ENCODE measurements around the gene PTPRH. TPM values are rescaled to one million over a fixed set of nuclear protein-coding genes. Genes with fewer than 3 reads are reported as not detected.
"Not testable (repeated sequence)": the region's sequence is repeated elsewhere in the genome, so short reads cannot be mapped to it uniquely, and the experiment has no call there.

The PTPRH gene
- total RNA-seq, 4 donors from 2014 or later = 0.54 to 4.0 (median 1.4) TPM

DNA sequence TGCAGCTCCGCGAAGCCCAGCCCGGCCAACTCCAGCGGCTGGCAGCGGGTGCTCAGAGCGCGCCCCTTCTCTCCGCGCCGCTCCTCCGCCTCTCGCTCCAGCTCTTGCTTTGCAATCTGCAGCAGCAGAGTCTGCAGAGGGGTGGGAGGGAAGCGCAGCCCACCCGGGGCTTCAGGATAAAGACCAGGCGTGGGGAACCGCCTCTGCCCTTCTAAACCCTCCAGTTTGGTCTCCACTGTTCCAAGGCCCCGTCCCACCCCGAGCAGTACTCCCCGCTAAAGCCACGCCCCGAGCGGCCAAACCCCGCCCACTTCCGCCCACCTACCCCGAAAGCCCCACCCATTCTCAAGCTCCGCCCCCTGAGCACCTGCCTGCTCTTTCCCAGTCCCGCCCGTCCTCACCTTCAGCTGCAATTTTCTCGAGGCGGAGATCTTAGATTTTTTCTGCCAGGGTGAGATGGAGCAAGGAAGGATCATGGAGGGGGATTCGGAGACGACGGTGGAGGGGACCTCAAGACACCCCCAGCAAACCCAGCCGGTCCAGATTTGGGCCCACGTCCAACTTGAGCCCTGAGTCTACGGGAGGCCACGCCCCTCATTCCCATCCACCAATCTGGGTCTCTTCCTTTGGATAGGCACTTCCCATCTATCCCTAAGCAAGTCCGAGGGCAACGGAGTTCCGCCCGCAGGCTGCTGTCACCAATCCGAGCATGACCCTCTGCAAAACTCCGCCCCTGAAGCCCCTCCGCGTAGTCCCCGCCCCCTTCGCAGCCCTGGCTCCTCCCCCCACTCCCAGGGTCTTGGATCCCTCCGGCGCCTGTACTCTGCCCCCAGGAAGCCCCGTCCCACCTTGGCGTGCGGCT is 52.9 kb downstream of the PTPRH start:
- Histone ChIP-seq H3K36me3 (no peaks in the 10 kb centered on the region), H3K4me1 (peaks cover 0 to 31% (median 0%) of the 10 kb centered on the region in 3 donors), H3K4me3 (peak overlapping the region in 1 of 2 donors; percentile 6), H3K9me3 (no peaks in the 10 kb centered on the region), H3K27ac (no peak overlapping the region), H3K27me3 (peaks cover 100% of the 10 kb centered on the region)
- 0% methylated on average over 6 of the region's 52 CpGs; no CpG with 5 or more reads in 1 of the 2 donors for WGBS, 2 donors (ENCODE audit: low coverage in 1 of 2)
- ATAC-seq = no peak
- no peak for TF ChIP-seq EP300 (IDR thresholded peaks at IDR 0.05)
- TF ChIP-seq POLR2A (IDR thresholded peaks at IDR 0.05) = no peak
- TF ChIP-seq POLR2AphosphoS5 (IDR thresholded peaks at IDR 0.05) = no peak
- no peak for TF ChIP-seq CTCF (IDR thresholded peaks at IDR 0.05)

DNA sequence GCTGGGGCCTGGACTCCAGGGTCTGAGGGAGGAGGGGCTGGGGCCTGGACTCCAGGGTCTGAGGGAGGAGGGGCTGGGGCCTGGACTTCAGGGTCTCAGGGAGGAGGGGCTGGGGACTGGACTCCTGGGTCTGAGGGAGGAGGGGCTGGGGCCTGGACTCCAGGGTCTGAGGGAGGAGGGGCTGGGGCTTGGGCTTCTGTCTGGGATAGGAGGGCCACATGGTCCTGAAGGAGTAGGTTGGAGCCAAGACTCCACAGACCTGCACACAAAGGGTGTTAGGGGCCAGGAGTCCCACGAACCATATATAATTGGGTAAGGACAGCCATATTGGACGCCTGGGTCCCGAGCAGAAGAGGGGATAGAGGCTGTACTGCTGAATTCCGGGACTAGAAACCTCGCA is 53.5 kb downstream of the PTPRH start:
- Histone ChIP-seq H3K4me3 (peak overlapping the region in 1 of 2 donors; percentile 6), H3K4me1 (peaks cover 0 to 25% (median 0%) of the 10 kb centered on the region in 3 donors), H3K27me3 (peaks cover 100% of the 10 kb centered on the region)
- WGBS, 2 donors (ENCODE audit: low coverage in 1 of 2) = 0 to 7% methylated on average over 1 to 3 of the region's 5 CpGs
- H3K27ac ChIP-seq, H3K36me3 ChIP-seq, H3K9me3 ChIP-seq, ATAC-seq: not testable (repeated sequence)

GRCh38 chr19:55153652-55154264 is 55.5 kb downstream of the PTPRH start:
- Histone ChIP-seq H3K27ac (no peak overlapping the region), H3K36me3 (no peaks in the 10 kb centered on the region), H3K4me1 (peaks cover 0 to 13% (median 0%) of the 10 kb centered on the region in 3 donors), H3K27me3 (peaks cover 100% of the 10 kb centered on the region), H3K9me3 (no peaks in the 10 kb centered on the region), H3K4me3 (no peak overlapping the region)
- ATAC-seq = no peak
- TF ChIP-seq CTCF (IDR thresholded peaks at IDR 0.05) (no peak), POLR2A (IDR thresholded peaks at IDR 0.05) (no peak), POLR2AphosphoS5 (IDR thresholded peaks at IDR 0.05) (no peak), EP300 (IDR thresholded peaks at IDR 0.05) (no peak)
- 82 to 90% methylated on average over 4 to 12 of the region's 12 CpGs for WGBS, 2 donors (ENCODE audit: low coverage in 1 of 2)

DNA sequence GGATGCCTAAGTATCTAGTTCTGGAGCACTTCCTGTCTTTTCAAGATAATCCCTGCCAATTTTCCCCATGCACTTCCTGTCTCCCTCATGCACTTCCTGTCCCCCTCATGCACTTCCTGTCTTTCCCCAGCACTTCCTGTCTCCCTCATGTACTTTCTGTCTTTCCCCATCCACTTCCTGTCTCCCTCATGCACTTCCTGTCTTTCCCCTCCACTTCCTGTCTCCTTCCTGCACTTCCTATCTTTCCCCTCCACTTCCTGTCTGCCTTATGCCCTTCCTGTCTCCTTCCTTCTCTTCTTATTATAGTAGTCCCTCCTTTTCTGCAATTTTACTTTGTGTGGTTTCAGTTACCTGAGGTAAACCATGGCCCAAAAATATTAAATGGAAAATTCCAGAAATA is 57.3 kb downstream of the PTPRH start:
- H3K36me3 ChIP-seq = no peaks in the 10 kb centered on the region
- TF ChIP-seq EP300 (IDR thresholded peaks at IDR 0.05) (no peak), POLR2A (IDR thresholded peaks at IDR 0.05) (no peak), POLR2AphosphoS5 (IDR thresholded peaks at IDR 0.05) (no peak), CTCF (IDR thresholded peaks at IDR 0.05) (no peak)
- no peak overlapping the region for H3K27ac ChIP-seq
- no peak overlapping the region for H3K4me3 ChIP-seq
- ATAC-seq = no peak
- H3K4me1 ChIP-seq = peaks cover 0 to 13% (median 0%) of the 10 kb centered on the region in 3 donors
- peaks cover 100% of the 10 kb centered on the region for H3K27me3 ChIP-seq
- H3K9me3 ChIP-seq = no peaks in the 10 kb centered on the region

DNA sequence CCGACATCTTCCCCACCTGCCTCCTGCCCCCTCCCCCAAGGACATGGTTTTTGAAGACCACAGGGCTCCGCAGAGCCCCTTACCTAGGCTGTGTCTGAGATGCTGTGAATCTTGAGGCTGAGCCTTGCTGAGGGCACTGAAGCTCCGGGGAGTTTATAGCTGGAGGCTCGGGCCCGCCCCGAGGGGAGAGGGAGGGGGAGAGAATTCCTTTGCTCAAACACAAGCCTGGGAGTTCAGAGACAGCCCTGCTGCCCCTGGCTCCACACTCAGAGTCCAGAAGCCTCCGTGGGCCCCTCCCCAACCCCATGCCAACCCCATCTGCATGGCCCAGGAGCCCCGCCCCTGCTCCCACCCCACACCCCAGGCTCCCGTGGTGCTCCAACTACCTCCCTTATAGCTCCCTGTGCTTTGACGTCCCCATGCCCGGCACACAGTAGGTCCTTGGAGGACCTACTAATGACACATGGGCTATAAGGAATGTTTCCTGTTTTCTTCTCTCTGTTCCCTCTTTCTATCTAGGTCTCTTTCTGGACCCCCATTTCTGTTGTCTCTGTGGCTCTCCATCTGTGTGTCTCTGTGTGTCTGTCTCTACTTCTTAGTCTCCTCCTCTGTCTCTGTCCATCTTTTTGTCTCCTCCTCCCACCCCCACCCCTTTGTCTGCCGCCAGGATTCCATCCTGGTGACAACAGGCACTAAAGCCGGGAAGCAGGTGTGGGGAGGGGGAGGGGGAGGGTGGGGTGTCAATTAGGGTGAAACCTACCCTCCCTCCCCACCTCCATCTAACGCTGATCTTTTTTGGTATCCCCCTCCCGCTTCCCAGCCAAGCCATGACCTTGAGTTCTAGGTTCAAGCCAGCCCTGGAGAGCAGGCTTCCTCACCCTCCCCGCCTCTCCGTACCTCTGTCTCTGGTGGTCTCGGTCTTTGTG is 60.0 kb downstream of the PTPRH start, which contains the start of gene TNNT1:
Gene TNNT1 (minus strand): TSS at position 129 of the 926 bp plus-strand sequence. CDS start 2,049 bp downstream, outside the sequence.
- no peak for TF ChIP-seq POLR2A (IDR thresholded peaks at IDR 0.05)
- TF ChIP-seq POLR2AphosphoS5 (IDR thresholded peaks at IDR 0.05) = no peak
- no peak for TF ChIP-seq EP300 (IDR thresholded peaks at IDR 0.05)
- TF ChIP-seq CTCF (IDR thresholded peaks at IDR 0.05) = no peak
- Histone ChIP-seq H3K27me3 (peaks cover 100% of the 10 kb centered on the region), H3K4me3 (no peak within 1 kb of the TSS), H3K27ac (no peak within 1 kb of the TSS), H3K4me1 (peaks cover 0 to 16% (median 5%) of the 10 kb centered on the region in 3 donors), H3K9me3 (no peaks in the 10 kb centered on the region), H3K36me3 (no peaks in the 10 kb centered on the region)
- no peak for ATAC-seq
- WGBS, 2 donors (ENCODE audit: low coverage in 1 of 2) = 31% methylated on average over 4 of the region's 18 CpGs; no CpG with 5 or more reads in 1 of the 2 donors

All from gastroesophageal sphincter (tissue), 4 donors.